Retinal pigment epithelial cell (primary cell): ENCODE results near the gene KMT2D.

ENCODE experiments used
- DNase-seq: peaks from one replicate; pipeline ENCODE4 v3.0.0-alpha.2; 2010; ENCODE audit warnings: low read depth
- H3K4me3 ChIP-seq: 2 replicates; pipeline ENCODE4 v1.5.1; 2011; ENCODE audit warnings: mild to moderate bottlenecking, low read length, control low read depth, moderate library complexity
- TF ChIP-seq, protein P1 (sequence below): conservative IDR thresholded peaks from 2 replicates; pipeline ENCODE4 v1.5.1; 2011; ENCODE audit warnings: low read depth, low read length, control low read depth, inconsistent platforms

Gene KMT2D

GRCh38 chr12:49040364-49040855, 20.2 kb downstream of the KMT2D start:
- TF ChIP-seq, protein P1, sequence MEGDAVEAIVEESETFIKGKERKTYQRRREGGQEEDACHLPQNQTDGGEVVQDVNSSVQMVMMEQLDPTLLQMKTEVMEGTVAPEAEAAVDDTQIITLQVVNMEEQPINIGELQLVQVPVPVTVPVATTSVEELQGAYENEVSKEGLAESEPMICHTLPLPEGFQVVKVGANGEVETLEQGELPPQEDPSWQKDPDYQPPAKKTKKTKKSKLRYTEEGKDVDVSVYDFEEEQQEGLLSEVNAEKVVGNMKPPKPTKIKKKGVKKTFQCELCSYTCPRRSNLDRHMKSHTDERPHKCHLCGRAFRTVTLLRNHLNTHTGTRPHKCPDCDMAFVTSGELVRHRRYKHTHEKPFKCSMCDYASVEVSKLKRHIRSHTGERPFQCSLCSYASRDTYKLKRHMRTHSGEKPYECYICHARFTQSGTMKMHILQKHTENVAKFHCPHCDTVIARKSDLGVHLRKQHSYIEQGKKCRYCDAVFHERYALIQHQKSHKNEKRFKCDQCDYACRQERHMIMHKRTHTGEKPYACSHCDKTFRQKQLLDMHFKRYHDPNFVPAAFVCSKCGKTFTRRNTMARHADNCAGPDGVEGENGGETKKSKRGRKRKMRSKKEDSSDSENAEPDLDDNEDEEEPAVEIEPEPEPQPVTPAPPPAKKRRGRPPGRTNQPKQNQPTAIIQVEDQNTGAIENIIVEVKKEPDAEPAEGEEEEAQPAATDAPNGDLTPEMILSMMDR = no peak
- H3K4me3 ChIP-seq = no peak overlapping the region
- no peak for DNase-seq

DNA sequence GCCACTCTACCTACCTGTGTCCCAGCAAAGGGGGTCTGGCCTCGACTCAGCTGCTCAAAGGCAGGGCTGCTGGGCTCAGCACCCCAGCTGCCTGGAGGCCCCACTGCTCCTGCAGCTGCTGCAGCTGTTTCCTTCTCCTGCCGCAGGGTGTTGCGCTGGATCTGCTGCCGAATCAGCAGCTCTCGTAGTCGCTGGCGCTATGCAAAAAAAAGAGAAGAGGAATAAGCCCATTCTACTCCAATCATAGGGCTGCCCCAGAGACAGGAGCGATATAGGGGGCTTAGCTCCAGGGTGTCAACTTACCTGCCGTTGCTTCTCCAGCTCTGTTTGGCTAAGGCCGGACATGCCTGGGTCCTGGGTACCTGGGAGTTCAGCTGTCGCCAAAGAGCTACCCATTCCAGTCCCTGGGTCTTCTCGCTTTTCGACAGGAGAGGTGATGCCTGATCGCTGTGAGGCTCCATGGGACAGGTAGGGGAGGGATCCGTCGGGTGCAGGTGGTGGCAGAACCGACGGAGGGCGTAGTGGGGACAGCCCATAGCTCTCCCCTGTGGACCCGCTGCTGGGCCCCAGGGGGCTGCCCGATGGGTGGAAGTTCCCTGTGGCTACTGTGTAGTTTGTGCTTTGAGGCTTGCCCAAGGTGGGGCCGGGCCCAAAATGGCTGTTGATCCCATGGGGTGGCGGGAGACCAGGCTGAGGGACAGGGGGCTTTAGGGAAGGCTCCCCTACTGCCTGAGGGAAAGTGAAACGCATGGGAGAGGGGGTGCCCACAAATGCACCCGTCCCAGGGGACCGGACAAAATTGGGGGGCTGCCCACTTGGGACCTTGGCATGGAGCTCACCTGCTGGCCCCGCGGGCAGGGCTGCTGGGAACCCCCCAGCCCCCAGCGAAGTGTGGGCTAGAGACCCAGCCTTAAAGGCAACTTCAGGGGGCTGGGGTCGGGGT, 20.9 kb downstream of the KMT2D start:
- DNase-seq = no peak
- H3K4me3 ChIP-seq = no peak overlapping the region
- TF ChIP-seq, protein P1 = no peak

GRCh38 chr12:49038291-49038955, 22.2 kb downstream of the KMT2D start:
- no peak overlapping the region for H3K4me3 ChIP-seq
- TF ChIP-seq, protein P1 = no peak
- DNase-seq = no peak

DNA sequence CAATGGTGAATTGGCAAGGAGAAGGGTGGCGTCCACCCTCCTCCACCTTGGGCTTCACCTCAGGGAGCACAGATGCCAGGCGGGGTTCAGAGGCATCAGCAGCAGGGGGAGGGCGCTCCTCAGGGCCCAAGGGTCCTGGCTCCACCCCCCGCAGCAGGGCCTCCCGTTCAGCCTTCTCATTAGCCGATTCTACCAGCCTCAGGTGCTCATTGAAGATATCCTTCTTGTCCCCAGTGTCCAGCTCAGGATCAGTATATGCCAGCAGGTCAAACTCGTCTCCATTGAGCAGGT, 22.7 kb downstream of the KMT2D start:
- TF ChIP-seq, protein P1 = no peak
- no peak overlapping the region for H3K4me3 ChIP-seq
- no peak for DNase-seq

- no peak for DNase-seq
- TF ChIP-seq, protein P1 = no peak
- H3K4me3 ChIP-seq = no peak overlapping the region
These were observed 23.3 kb downstream of the KMT2D start for GRCh38 chr12:49037111-49037946.

- no peak overlapping the region for H3K4me3 ChIP-seq
- no peak for DNase-seq
- TF ChIP-seq, protein P1 = no peak
These were observed 24.6 kb downstream of the KMT2D start for GRCh38 chr12:49036029-49036428.
